ENCODE data around the gene PRKAG3. TPM values are rescaled to one million over a fixed set of nuclear protein-coding genes. Genes with fewer than 3 reads are reported as not detected.

The PRKAG3 gene
- total and polyA plus RNA-seq, 2 experiments from 2014 or later, result not detected

GRCh38 chr2:218776488-218776887, 55.1 kb downstream of the PRKAG3 start:
- no peaks in the 10 kb centered on the region for H4K20me1 ChIP-seq (replicated peaks; ENCODE audit: insufficient read depth)
- no peak overlapping the region for H2AFZ ChIP-seq
- no peak overlapping the region for H3K27ac ChIP-seq (ENCODE audit: low read depth)
- H3K36me3 Mint-ChIP-seq (ENCODE audit: low read depth), result peaks cover 24% of the 10 kb centered on the region
- no peak overlapping the region for H3K4me3 ChIP-seq
- H3K27ac Mint-ChIP-seq, result no peak overlapping the region
- no peaks in the 10 kb centered on the region for H3K4me1 ChIP-seq (ENCODE audit: insufficient read depth)
- peaks cover 7% of the 10 kb centered on the region; the same call in 1 of the 2 replicates for H3K9me2 ChIP-seq (ENCODE audit: insufficient read depth)
- no peaks in the 10 kb centered on the region; the same call in 1 of the 2 replicates for H3K36me3 ChIP-seq (ENCODE audit: insufficient read depth)
- H3K27me3 ChIP-seq (ENCODE audit: insufficient read depth), result peaks cover 18% of the 10 kb centered on the region
- TF ChIP-seq POLR2AphosphoS5 (IDR thresholded peaks at IDR 0.05; ENCODE audit: low read depth), result no peak
- TF ChIP-seq NANOG (IDR thresholded peaks at IDR 0.05; ENCODE audit: borderline replicate concordance), result no peak
- TF ChIP-seq, protein P1, sequence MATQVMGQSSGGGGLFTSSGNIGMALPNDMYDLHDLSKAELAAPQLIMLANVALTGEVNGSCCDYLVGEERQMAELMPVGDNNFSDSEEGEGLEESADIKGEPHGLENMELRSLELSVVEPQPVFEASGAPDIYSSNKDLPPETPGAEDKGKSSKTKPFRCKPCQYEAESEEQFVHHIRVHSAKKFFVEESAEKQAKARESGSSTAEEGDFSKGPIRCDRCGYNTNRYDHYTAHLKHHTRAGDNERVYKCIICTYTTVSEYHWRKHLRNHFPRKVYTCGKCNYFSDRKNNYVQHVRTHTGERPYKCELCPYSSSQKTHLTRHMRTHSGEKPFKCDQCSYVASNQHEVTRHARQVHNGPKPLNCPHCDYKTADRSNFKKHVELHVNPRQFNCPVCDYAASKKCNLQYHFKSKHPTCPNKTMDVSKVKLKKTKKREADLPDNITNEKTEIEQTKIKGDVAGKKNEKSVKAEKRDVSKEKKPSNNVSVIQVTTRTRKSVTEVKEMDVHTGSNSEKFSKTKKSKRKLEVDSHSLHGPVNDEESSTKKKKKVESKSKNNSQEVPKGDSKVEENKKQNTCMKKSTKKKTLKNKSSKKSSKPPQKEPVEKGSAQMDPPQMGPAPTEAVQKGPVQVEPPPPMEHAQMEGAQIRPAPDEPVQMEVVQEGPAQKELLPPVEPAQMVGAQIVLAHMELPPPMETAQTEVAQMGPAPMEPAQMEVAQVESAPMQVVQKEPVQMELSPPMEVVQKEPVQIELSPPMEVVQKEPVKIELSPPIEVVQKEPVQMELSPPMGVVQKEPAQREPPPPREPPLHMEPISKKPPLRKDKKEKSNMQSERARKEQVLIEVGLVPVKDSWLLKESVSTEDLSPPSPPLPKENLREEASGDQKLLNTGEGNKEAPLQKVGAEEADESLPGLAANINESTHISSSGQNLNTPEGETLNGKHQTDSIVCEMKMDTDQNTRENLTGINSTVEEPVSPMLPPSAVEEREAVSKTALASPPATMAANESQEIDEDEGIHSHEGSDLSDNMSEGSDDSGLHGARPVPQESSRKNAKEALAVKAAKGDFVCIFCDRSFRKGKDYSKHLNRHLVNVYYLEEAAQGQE (IDR thresholded peaks at IDR 0.05; ENCODE audit: unreplicated experiment), result no peak
- TF ChIP-seq EZH2phosphoT487 (IDR thresholded peaks at IDR 0.05; ENCODE audit: unreplicated experiment), result no peak
- TF ChIP-seq ZNF331 (CRISPR knock-in tag; IDR thresholded peaks at IDR 0.05; ENCODE audit: low read depth), result no peak
- no peak for TF ChIP-seq STAT1 (IDR thresholded peaks at IDR 0.05; ENCODE audit: unreplicated experiment)
- no peak for TF ChIP-seq CTCF (conservative IDR thresholded peaks at IDR 0.05; ENCODE audit: low read depth in 2 of 2)
- TF ChIP-seq EZH2 (IDR thresholded peaks at IDR 0.05; ENCODE audit: low read depth, unreplicated experiment), result no peak
- TF ChIP-seq, protein P2, sequence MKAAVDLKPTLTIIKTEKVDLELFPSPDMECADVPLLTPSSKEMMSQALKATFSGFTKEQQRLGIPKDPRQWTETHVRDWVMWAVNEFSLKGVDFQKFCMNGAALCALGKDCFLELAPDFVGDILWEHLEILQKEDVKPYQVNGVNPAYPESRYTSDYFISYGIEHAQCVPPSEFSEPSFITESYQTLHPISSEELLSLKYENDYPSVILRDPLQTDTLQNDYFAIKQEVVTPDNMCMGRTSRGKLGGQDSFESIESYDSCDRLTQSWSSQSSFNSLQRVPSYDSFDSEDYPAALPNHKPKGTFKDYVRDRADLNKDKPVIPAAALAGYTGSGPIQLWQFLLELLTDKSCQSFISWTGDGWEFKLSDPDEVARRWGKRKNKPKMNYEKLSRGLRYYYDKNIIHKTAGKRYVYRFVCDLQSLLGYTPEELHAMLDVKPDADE (IDR thresholded peaks at IDR 0.05), result no peak
- no peak for TF ChIP-seq JUNB (IDR thresholded peaks at IDR 0.05; ENCODE audit: unreplicated experiment)
- no peak for TF ChIP-seq ZNF114 (CRISPR knock-in tag; IDR thresholded peaks at IDR 0.05)
- TF ChIP-seq, protein P3, sequence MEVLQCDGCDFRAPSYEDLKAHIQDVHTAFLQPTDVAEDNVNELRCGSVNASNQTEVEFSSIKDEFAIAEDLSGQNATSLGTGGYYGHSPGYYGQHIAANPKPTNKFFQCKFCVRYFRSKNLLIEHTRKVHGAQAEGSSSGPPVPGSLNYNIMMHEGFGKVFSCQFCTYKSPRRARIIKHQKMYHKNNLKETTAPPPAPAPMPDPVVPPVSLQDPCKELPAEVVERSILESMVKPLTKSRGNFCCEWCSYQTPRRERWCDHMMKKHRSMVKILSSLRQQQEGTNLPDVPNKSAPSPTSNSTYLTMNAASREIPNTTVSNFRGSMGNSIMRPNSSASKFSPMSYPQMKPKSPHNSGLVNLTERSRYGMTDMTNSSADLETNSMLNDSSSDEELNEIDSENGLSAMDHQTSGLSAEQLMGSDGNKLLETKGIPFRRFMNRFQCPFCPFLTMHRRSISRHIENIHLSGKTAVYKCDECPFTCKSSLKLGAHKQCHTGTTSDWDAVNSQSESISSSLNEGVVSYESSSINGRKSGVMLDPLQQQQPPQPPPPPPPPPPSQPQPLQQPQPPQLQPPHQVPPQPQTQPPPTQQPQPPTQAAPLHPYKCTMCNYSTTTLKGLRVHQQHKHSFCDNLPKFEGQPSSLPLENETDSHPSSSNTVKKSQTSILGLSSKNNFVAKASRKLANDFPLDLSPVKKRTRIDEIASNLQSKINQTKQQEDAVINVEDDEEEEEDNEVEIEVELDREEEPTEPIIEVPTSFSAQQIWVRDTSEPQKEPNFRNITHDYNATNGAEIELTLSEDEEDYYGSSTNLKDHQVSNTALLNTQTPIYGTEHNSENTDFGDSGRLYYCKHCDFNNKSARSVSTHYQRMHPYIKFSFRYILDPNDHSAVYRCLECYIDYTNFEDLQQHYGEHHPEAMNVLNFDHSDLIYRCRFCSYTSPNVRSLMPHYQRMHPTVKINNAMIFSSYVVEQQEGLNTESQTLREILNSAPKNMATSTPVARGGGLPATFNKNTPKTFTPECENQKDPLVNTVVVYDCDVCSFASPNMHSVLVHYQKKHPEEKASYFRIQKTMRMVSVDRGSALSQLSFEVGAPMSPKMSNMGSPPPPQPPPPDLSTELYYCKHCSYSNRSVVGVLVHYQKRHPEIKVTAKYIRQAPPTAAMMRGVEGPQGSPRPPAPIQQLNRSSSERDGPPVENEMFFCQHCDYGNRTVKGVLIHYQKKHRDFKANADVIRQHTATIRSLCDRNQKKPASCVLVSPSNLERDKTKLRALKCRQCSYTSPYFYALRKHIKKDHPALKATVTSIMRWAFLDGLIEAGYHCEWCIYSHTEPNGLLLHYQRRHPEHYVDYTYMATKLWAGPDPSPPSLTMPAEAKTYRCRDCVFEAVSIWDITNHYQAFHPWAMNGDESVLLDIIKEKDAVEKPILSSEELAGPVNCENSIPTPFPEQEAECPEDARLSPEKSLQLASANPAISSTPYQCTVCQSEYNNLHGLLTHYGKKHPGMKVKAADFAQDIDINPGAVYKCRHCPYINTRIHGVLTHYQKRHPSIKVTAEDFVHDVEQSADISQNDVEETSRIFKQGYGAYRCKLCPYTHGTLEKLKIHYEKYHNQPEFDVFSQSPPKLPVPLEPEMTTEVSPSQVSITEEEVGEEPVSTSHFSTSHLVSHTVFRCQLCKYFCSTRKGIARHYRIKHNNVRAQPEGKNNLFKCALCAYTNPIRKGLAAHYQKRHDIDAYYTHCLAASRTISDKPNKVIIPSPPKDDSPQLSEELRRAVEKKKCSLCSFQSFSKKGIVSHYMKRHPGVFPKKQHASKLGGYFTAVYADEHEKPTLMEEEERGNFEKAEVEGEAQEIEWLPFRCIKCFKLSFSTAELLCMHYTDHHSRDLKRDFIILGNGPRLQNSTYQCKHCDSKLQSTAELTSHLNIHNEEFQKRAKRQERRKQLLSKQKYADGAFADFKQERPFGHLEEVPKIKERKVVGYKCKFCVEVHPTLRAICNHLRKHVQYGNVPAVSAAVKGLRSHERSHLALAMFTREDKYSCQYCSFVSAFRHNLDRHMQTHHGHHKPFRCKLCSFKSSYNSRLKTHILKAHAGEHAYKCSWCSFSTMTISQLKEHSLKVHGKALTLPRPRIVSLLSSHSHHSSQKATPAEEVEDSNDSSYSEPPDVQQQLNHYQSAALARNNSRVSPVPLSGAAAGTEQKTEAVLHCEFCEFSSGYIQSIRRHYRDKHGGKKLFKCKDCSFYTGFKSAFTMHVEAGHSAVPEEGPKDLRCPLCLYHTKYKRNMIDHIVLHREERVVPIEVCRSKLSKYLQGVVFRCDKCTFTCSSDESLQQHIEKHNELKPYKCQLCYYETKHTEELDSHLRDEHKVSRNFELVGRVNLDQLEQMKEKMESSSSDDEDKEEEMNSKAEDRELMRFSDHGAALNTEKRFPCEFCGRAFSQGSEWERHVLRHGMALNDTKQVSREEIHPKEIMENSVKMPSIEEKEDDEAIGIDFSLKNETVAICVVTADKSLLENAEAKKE (CRISPR knock-in tag; IDR thresholded peaks at IDR 0.05), result no peak
- TF ChIP-seq CREB1 (CRISPR knock-in tag; IDR thresholded peaks at IDR 0.05; ENCODE audit: low read depth), result no peak
- H3K27me3 Mint-ChIP-seq (ENCODE audit: insufficient read depth, low read depth, poor library complexity), result peaks cover 8% of the 10 kb centered on the region
- H3K9me3 Mint-ChIP-seq, result peaks cover 26% of the 10 kb centered on the region
- no peak overlapping the region for H3K4me2 ChIP-seq
- peaks cover 7% of the 10 kb centered on the region for H3K4me1 Mint-ChIP-seq
- ATAC-seq (no peak), DNase-seq (ENCODE audit: low spot score) (no peak)
- no peak overlapping the region for H3K4me3 Mint-ChIP-seq
- no peaks in the 10 kb centered on the region for H3K79me2 ChIP-seq (replicated peaks; ENCODE audit: insufficient read depth)
- H3F3A ChIP-seq (replicated peaks; ENCODE audit: low read depth), result no peaks in the 10 kb centered on the region
